GM19025 (cell line): ENCODE results near the gene C19orf67.

ENCODE experiments used
- ATAC-seq: cut with Tn5 transposase; IDR thresholded peaks from one replicate; pipeline ENCODE4 v1.9.1; 2021; ENCODE audit warnings: mild to moderate bottlenecking, low read depth, moderate library complexity; ENCODE audit not compliant: unreplicated experiment

Gene C19orf67

GRCh38 chr19:14031719-14032480, 53.7 kb downstream of the C19orf67 start, which contains the start of gene IL27RA:
Gene IL27RA, plus strand, starts transcription at chr19:14031762. Its CDS starts 111 bp downstream, at chr19:14031873.
- no peak for ATAC-seq
